ENCODE measurements around the gene WNT8B. TPM values are rescaled to one million over a fixed set of nuclear protein-coding genes. Genes with fewer than 3 reads are reported as not detected.

Gene WNT8B
- total and polyA plus RNA-seq, 3 donors from 2014 or later: 0.20 to 0.37 TPM; not detected in 1

DNA sequence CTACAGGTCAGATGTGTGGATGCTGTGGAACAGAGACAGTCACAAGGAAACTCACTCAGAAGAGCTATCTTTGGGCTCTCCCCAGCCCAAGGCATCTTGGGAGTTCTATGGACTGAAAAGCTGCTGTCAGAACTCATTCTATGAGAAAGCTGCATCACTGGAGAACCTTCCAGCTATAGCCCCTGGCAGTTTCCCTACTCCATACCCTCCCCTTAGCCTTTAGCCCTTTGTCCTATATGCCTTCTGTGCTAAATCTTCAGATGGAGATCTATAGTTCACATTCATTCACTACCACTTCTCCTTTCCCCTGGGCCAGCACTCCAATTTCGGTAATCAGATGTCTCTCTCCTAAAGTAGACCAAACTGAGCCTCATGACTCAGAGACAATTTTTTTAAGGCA is 6.9 kb downstream of the WNT8B start:
- 81 to 96% methylated on average over 1 of the region's 1 CpG for WGBS, 2 donors
- H3K9me3 ChIP-seq: no peaks in the 10 kb centered on the region
- no peaks in the 10 kb centered on the region for H3K4me1 ChIP-seq
- no peak overlapping the region for H3K27ac ChIP-seq
- intact Hi-C loops (cut with DNase I; ENCODE audit: low total_unique reads): no loop called here
- DNase-seq: no peak
- TF ChIP-seq, protein P1, sequence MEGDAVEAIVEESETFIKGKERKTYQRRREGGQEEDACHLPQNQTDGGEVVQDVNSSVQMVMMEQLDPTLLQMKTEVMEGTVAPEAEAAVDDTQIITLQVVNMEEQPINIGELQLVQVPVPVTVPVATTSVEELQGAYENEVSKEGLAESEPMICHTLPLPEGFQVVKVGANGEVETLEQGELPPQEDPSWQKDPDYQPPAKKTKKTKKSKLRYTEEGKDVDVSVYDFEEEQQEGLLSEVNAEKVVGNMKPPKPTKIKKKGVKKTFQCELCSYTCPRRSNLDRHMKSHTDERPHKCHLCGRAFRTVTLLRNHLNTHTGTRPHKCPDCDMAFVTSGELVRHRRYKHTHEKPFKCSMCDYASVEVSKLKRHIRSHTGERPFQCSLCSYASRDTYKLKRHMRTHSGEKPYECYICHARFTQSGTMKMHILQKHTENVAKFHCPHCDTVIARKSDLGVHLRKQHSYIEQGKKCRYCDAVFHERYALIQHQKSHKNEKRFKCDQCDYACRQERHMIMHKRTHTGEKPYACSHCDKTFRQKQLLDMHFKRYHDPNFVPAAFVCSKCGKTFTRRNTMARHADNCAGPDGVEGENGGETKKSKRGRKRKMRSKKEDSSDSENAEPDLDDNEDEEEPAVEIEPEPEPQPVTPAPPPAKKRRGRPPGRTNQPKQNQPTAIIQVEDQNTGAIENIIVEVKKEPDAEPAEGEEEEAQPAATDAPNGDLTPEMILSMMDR (IDR thresholded peaks at IDR 0.05): no peak
- TF ChIP-seq POLR2A (IDR thresholded peaks at IDR 0.05): no peak
- no peaks in the 10 kb centered on the region for H3K27me3 ChIP-seq
- H3K4me3 ChIP-seq: no peak overlapping the region
- H3K36me3 ChIP-seq (ENCODE audit: low read depth, missing control alignments): no peaks in the 10 kb centered on the region

- no peak for DNase-seq
- intact Hi-C loops (cut with DNase I; ENCODE audit: low total_unique reads): no loop called here
- WGBS, 2 donors: 95 to 96% methylated on average over 3 of the region's 3 CpGs
Observed at GRCh38 chr10:100470367-100470766, 7.6 kb downstream of the WNT8B start.

GRCh38 chr10:100477970-100478369 is 15.2 kb downstream of the WNT8B start:
- no peaks in the 10 kb centered on the region for H3K9me3 ChIP-seq
- 38 to 42% methylated on average over 5 of the region's 5 CpGs for WGBS, 2 donors
- intact Hi-C loops (cut with DNase I; ENCODE audit: low total_unique reads): no loop called here

More at GRCh38 chr10:100470367-100470766, 7.6 kb downstream of the WNT8B start:
- Histone ChIP-seq H3K27me3 (no peaks in the 10 kb centered on the region), H3K9me3 (no peaks in the 10 kb centered on the region), H3K27ac (no peak overlapping the region), H3K36me3 (ENCODE audit: low read depth, missing control alignments) (no peaks in the 10 kb centered on the region), H3K4me3 (no peak overlapping the region), H3K4me1 (no peaks in the 10 kb centered on the region)
- TF ChIP-seq POLR2A (IDR thresholded peaks at IDR 0.05): no peak
- TF ChIP-seq, protein P1 (IDR thresholded peaks at IDR 0.05): no peak

DNA sequence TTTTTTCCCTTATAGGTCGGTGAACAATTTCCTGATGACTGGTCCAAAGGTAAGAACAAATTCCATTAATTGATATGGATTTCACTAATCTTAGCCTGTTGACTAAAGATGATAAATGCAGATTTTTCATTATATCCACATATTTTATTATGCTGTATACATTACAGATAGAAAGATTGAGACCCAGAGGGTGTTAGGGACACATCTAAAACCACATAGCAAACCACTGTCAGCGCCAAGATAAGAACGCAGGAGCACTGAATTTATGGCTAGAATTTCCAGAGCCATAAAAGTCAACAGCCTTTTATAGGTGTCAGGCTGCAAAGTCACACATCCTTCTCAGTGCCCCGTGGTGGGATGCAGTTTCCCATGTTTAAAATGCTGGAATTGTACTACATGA is 16.2 kb downstream of the WNT8B start:
- H3K27me3 ChIP-seq: no peaks in the 10 kb centered on the region
- no peak overlapping the region for H3K27ac ChIP-seq
- H3K36me3 ChIP-seq (ENCODE audit: low read depth, missing control alignments): no peaks in the 10 kb centered on the region
- intact Hi-C loops (cut with DNase I; ENCODE audit: low total_unique reads): no loop called here
- DNase-seq: no peak
- no peak overlapping the region for H3K4me3 ChIP-seq
- no peaks in the 10 kb centered on the region for H3K4me1 ChIP-seq
- H3K9me3 ChIP-seq: no peaks in the 10 kb centered on the region
- TF ChIP-seq, protein P1 (IDR thresholded peaks at IDR 0.05): no peak
- no peak for TF ChIP-seq POLR2A (IDR thresholded peaks at IDR 0.05)
- WGBS, 2 donors: 39 to 42% methylated on average over 4 of the region's 4 CpGs

More at GRCh38 chr10:100477970-100478369, 15.2 kb downstream of the WNT8B start:
- no peaks in the 10 kb centered on the region for H3K27me3 ChIP-seq
- H3K36me3 ChIP-seq (ENCODE audit: low read depth, missing control alignments): no peaks in the 10 kb centered on the region
- TF ChIP-seq POLR2A (IDR thresholded peaks at IDR 0.05): no peak
- TF ChIP-seq, protein P1 (IDR thresholded peaks at IDR 0.05): no peak
- H3K4me1 ChIP-seq: no peaks in the 10 kb centered on the region
- no peak overlapping the region for H3K4me3 ChIP-seq
- H3K27ac ChIP-seq: no peak overlapping the region
- no peak for DNase-seq

DNA sequence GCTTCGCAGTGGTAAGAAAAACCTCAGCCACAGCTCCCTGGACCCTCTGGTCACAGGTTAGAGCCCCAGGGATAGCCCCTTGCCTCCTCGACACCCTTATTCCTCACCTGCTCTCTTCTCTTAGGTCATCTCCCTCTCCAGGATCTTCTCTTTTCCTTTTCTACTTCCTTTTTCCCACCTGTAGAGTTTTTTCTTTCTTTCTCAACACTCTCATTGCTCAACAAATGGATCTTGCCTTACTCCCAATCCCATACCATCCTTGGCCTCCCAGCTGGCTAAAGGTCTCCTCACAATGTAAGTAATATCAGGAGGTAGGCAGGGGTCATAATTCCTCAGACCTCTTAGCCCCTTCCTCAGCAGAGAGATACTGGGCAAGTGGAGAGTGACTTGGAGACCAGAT is 17.2 kb downstream of the WNT8B start:
- H3K9me3 ChIP-seq: no peaks in the 10 kb centered on the region
- H3K27me3 ChIP-seq: no peaks in the 10 kb centered on the region
- no peak for TF ChIP-seq POLR2A (IDR thresholded peaks at IDR 0.05)
- TF ChIP-seq, protein P1 (IDR thresholded peaks at IDR 0.05): no peak
- intact Hi-C loops (cut with DNase I; ENCODE audit: low total_unique reads): no loop called here
- no peak for DNase-seq
- no peak overlapping the region for H3K27ac ChIP-seq
- no peak overlapping the region for H3K4me3 ChIP-seq
- no peaks in the 10 kb centered on the region for H3K4me1 ChIP-seq
- 78 to 85% methylated on average over 2 of the region's 2 CpGs for WGBS, 2 donors
- H3K36me3 ChIP-seq (ENCODE audit: low read depth, missing control alignments): no peaks in the 10 kb centered on the region

Data from testis (tissue), 3 donors.